Activated T-cell treated with anti-CD3 and anti-CD28 coated beads, Interleukin-2, amount 50 U/mL, for 24 hours (primary cell): ENCODE measurements around the gene LRWD1.
"Not testable (repeated sequence)": the region's sequence is repeated elsewhere in the genome, so short reads cannot be mapped to it uniquely, and the experiment has no call there.

Source experiments
- DNase-seq: peaks from one replicate; pipeline ENCODE4 v3.0.0-alpha.2; 2020
- H3K27ac Mint-ChIP-seq: 2 replicates; pipeline ENCODE4 v1.8.0; 2020; ENCODE audit warnings: mild to moderate bottlenecking, mixed read lengths
- H3K27me3 Mint-ChIP-seq: 2 replicates; pipeline ENCODE4 v1.8.0; 2020; ENCODE audit warnings: mixed read lengths
- H3K36me3 Mint-ChIP-seq: 2 replicates; pipeline ENCODE4 v1.8.0; 2020; ENCODE audit warnings: low read depth, mixed read lengths
- H3K4me1 Mint-ChIP-seq: 2 replicates; pipeline ENCODE4 v1.8.0; 2020; ENCODE audit warnings: low read depth, mixed read lengths
- H3K4me3 Mint-ChIP-seq: 2 replicates; pipeline ENCODE4 v1.8.0; 2020; ENCODE audit warnings: mild to moderate bottlenecking, moderate library complexity, mixed read lengths
- H3K9me3 Mint-ChIP-seq: 2 replicates; pipeline ENCODE4 v1.8.0; 2020; ENCODE audit warnings: mixed read lengths

LRWD1 gene

GRCh38 chr7:102515889-102516288 is 51.1 kb downstream of the LRWD1 start:
- H3K4me3 Mint-ChIP-seq, H3K4me1 Mint-ChIP-seq, H3K27me3 Mint-ChIP-seq, DNase-seq, H3K36me3 Mint-ChIP-seq, H3K27ac Mint-ChIP-seq, H3K9me3 Mint-ChIP-seq: not testable (repeated sequence)

- H3K4me3 Mint-ChIP-seq, H3K27ac Mint-ChIP-seq, H3K36me3 Mint-ChIP-seq, H3K9me3 Mint-ChIP-seq, H3K27me3 Mint-ChIP-seq, DNase-seq, H3K4me1 Mint-ChIP-seq: not testable (repeated sequence)
These were observed 52.2 kb downstream of the LRWD1 start for GRCh38 chr7:102516951-102517350.

- not testable (repeated sequence) for H3K4me1 Mint-ChIP-seq, H3K27ac Mint-ChIP-seq, H3K4me3 Mint-ChIP-seq, H3K27me3 Mint-ChIP-seq, H3K9me3 Mint-ChIP-seq, H3K36me3 Mint-ChIP-seq
- peak; percentile 48 for DNase-seq
These were observed 52.9 kb downstream of the LRWD1 start, which contains the start of gene RASA4B for GRCh38 chr7:102517550-102518147. RASA4B (minus strand) TSS chr7:102517777; CDS start chr7:102517710, 67 bp downstream.

- not testable (repeated sequence) for H3K36me3 Mint-ChIP-seq, H3K4me1 Mint-ChIP-seq, H3K27ac Mint-ChIP-seq, DNase-seq, H3K9me3 Mint-ChIP-seq, H3K4me3 Mint-ChIP-seq, H3K27me3 Mint-ChIP-seq
These were observed 56.0 kb downstream of the LRWD1 start for GRCh38 chr7:102520797-102521196.
